ENCODE data around the gene VAV1. TPM values are rescaled to one million over a fixed set of nuclear protein-coding genes. Genes with fewer than 3 reads are reported as not detected.

VAV1 gene
- total RNA-seq, 4 donors from 2014 or later: 4.0 to 16.2 (median 5.8) TPM

GRCh38 chr19:6803036-6803404 lies 30.5 kb downstream of the VAV1 start:
- H3K4me3 ChIP-seq: no peak overlapping the region
- DNase-seq (ENCODE audit: low spot score in 2 of 2): no peak
- H3K36me3 ChIP-seq: no peaks in the 10 kb centered on the region
- WGBS, 2 donors: 70 to 76% methylated on average over 8 of the region's 8 CpGs
- peaks cover 0 to 5% of the 10 kb centered on the region in 2 donors for H3K27me3 ChIP-seq
- H3K4me1 ChIP-seq: peaks cover 0 to 7% (median 0%) of the 10 kb centered on the region in 4 donors
- H3K27ac ChIP-seq: no peak overlapping the region
- H3K9me3 ChIP-seq: peaks cover 0 to 10% (median 0%) of the 10 kb centered on the region in 4 donors
- TF ChIP-seq POLR2A (IDR thresholded peaks at IDR 0.05) (no peak), EP300 (IDR thresholded peaks at IDR 0.05) (no peak), CTCF (IDR thresholded peaks at IDR 0.05) (no peak)

- DNase-seq (ENCODE audit: low spot score in 2 of 2): no peak
- Histone ChIP-seq H3K36me3 (no peaks in the 10 kb centered on the region), H3K4me3 (no peak overlapping the region), H3K4me1 (peaks cover 0 to 4% (median 0%) of the 10 kb centered on the region in 4 donors), H3K27ac (no peak overlapping the region), H3K27me3 (peaks cover 0 to 2% of the 10 kb centered on the region in 2 donors), H3K9me3 (peaks cover 0 to 29% (median 0%) of the 10 kb centered on the region in 4 donors)
- WGBS, 2 donors: 91% methylated on average over 4 of the region's 4 CpGs
- no peak for TF ChIP-seq POLR2A (IDR thresholded peaks at IDR 0.05)
- no peak for TF ChIP-seq CTCF (IDR thresholded peaks at IDR 0.05)
- TF ChIP-seq EP300 (IDR thresholded peaks at IDR 0.05): no peak
Measured at GRCh38 chr19:6806488-6806887, 34.0 kb downstream of the VAV1 start.

GRCh38 chr19:6807291-6807690 lies 34.8 kb downstream of the VAV1 start:
- Histone ChIP-seq H3K4me1 (no peaks in the 10 kb centered on the region), H3K36me3 (no peaks in the 10 kb centered on the region), H3K4me3 (no peak overlapping the region), H3K27me3 (no peaks in the 10 kb centered on the region), H3K9me3 (peaks cover 0 to 29% (median 0%) of the 10 kb centered on the region in 4 donors), H3K27ac (no peak overlapping the region)
- TF ChIP-seq CTCF (IDR thresholded peaks at IDR 0.05): no peak
- WGBS, 2 donors: 88 to 94% methylated on average over 5 of the region's 5 CpGs
- DNase-seq (ENCODE audit: low spot score in 2 of 2): no peak

GRCh38 chr19:6808494-6808893 lies 36.0 kb downstream of the VAV1 start:
- TF ChIP-seq EP300 (IDR thresholded peaks at IDR 0.05): no peak
- TF ChIP-seq CTCF (IDR thresholded peaks at IDR 0.05): no peak
- TF ChIP-seq POLR2A (IDR thresholded peaks at IDR 0.05): no peak
- H3K27ac ChIP-seq: no peak overlapping the region
- H3K4me3 ChIP-seq: no peak overlapping the region
- H3K36me3 ChIP-seq: no peaks in the 10 kb centered on the region
- H3K27me3 ChIP-seq: no peaks in the 10 kb centered on the region
- H3K4me1 ChIP-seq: no peaks in the 10 kb centered on the region
- peaks cover 0 to 34% (median 0%) of the 10 kb centered on the region in 4 donors for H3K9me3 ChIP-seq
- 97 to 100% methylated on average over 1 of the region's 1 CpG for WGBS, 2 donors
- DNase-seq (ENCODE audit: low spot score in 2 of 2): no peak

- Histone ChIP-seq H3K4me3 (no peak overlapping the region), H3K4me1 (no peaks in the 10 kb centered on the region), H3K9me3 (peaks cover 0 to 34% (median 0%) of the 10 kb centered on the region in 4 donors), H3K27ac (no peak overlapping the region), H3K36me3 (no peaks in the 10 kb centered on the region), H3K27me3 (no peaks in the 10 kb centered on the region)
- TF ChIP-seq EP300 (IDR thresholded peaks at IDR 0.05): no peak
- no peak for TF ChIP-seq CTCF (IDR thresholded peaks at IDR 0.05)
- TF ChIP-seq POLR2A (IDR thresholded peaks at IDR 0.05): no peak
- DNase-seq (ENCODE audit: low spot score in 2 of 2): no peak
- WGBS, 2 donors: 76 to 77% methylated on average over 4 of the region's 4 CpGs
Measured at GRCh38 chr19:6809262-6809661, 36.8 kb downstream of the VAV1 start.

Data from tibial nerve (tissue), 4 donors.